Hematopoietic multipotent progenitor cell (in vitro differentiated cells): Measurements from ENCODE around the gene FAM20C. TPM values are rescaled to one million over a fixed set of nuclear protein-coding genes. Genes with fewer than 3 reads are reported as not detected.

ENCODE experiments used
- DNase-seq, 3 donors: peaks; one replicate each; pipeline ENCODE4 v3.0.0-alpha.2; 2011 to 2015; ENCODE audit warnings: low read depth in 2 of 3, low spot score in 2 of 3
- total RNA-seq: library from RNA; depleted of rRNA; stranded (reverse); fragments of >200 nt; gene quantifications from one replicate; pipeline ENCODE4 v1.2.3, GENCODE V29; 2012

FAM20C gene
- total RNA-seq, 1 donor = 2.7 TPM

DNA sequence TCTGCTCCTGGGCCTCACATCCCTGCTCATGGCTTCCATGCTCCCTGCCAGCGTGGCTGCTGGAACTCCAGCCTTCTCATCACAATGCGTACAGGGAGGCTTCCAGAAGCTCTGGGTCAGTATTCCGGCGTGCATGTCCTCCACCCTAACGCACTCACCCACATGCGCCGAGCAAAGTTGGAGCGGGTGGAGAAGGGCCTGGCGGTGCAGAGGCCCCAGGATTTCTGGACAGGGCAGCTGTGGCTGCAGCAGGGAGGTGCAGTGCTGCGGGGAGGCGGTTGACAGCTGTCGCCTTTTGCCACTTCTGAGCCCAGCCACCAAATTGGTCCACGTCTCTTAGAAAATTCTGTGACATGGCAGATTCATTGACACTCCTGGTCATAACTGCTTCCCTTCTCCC lies 33.6 kb upstream of the FAM20C start:
- no peak for DNase-seq

DNA sequence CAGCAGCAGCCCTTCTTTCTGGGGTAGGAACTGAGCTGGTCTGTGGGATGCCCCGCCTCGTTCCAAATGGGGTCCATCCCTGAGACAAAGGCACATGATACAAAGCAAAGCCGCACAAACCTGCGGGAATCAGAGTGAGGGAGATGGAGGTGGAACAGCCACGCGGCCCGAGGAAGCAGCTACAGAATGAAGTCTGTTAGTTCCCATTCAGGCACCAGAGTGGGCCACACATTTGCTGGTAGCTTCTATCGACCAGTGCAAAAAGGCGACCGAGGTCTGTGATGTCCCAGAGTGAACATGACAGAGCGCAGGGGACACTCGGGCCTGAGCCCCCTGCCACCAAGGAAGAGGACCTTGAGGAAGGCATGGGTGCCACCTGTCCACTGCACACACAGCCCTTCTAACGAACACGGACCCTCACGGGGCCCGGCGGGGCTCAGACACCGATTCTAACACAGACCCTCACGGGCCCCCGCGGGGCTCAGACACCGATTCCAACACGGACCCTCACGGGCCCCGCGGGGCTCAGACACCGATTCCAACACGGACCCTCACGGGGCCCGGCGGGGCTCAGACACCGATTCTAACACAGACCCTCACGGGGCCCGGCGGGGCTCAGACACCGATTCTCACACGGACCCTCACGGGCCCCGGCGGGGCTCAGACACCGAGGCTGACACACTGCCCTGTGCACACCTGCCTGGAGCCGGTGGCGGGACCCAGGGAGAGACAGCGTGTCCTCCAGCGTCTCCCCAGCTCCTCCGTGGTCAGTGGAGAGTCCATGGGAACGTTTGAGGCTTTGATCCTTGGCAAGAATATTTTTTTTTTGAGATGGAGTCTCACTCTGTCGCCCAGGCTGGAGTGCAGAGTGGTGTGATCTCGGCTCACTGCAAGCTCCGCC lies 32.8 kb upstream of the FAM20C start:
- DNase-seq = no peak

DNA sequence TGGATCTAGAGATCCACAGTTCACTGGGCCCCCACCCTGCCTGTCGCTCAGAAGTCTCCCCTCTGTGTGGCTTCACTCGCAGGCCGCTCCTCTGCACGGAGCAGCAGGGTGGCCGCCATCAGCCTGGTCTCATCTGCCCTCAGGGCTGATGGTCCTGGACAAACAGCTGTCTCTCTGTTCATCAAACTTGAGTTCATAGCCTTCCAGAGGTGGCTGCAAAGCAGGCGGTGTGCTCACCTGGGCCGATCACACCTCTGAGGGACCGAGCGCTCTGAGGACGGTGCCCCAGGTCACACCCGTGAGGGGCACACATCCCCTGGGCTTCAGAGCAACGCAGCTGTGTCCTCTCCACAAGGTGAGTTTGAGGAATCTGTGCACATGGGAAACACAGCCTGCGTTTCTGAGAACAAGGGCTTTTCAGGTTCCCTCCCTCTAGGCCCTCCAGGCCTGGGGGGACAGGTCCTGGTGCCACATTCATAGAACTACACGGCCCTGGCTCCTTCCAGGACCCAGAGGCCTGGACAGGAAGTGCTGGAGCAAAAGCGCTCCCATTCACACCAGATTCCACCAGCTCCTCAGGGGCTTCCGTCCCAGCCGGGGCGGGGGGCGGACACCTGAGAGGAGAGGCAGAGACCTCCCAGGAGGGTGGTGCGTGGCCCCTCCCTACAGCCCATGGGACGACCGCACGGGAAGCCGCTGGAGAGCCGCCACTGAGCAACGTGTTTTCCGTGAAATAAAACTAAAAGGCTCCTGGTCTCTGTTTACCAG lies 31.2 kb upstream of the FAM20C start:
- no peak for DNase-seq

GRCh38 chr7:162632-163297 lies 29.6 kb upstream of the FAM20C start:
- no peak for DNase-seq

GRCh38 chr7:163298-163695 lies 29.1 kb upstream of the FAM20C start:
- no peak for DNase-seq

GRCh38 chr7:163971-164881 lies 28.1 kb upstream of the FAM20C start:
- DNase-seq = peak in 1 of 3 donors; percentile 17

DNA sequence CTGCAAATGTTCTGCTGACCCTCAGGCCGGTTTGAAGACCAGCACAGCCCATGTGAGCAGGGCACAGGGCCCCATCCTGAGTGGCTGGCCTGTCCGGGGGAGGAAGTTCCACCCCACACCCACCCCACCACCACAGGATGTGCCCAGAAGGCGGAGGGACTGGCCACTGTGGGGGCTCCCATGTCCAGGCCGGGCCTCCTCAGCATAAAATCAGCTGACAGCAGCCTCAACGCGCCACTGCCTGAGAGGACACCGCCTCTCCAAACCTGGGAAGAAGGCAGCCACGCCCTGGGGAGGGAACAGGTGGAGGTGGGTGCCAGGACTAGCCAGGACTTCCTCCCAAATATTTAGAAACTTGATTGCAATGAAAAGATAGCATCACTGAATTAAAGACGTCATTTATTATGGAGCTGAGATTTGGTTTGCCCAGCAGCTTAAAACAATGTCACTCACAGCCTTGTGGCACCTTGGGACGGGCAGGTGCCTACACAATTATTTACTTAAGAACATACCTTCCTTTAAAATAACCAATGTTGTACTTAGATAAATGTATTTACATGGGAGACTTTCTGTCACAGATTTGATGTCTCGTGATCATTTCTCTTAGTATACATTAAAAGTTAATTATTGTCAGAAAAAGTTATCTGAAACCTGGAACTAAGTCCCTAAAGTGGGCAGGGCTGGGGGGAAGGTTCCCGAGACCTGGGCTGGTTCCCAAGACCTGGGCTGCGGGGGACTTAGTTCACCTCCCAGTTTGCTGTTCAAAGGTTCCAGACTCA lies 27.3 kb upstream of the FAM20C start:
- DNase-seq = no peak

DNA sequence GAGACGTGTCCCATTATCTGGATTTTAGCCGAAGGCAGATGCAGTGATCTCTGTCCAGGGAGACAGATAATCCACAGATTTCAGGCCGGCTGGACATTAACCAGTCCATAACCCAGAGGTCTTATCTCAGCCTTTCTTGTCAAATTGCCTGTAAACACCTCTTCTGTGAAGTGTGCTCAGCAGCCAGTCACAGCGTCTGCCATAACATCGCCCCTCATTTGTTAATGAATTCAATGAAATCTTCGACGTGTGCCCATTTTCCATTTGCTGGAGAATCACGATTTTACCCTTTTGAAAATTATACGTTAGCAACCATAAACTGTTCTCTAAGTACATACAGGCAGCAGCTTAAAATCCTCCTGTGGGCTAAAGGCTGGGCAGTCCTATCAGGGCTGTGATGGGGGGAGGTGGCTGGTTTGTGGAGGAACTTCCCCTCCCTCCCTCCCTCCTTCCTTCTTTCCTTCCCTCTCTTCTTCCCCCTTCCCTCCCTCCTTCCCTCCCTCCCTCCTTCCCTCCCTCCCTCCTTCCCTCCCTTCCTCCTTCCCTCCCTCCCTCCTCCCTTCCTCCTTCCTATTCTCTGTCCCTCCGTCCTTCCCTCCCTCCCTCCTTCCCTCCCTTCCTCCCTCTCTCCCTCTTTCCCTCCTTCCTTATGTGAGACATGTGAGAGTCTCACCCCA lies 26.6 kb upstream of the FAM20C start:
- DNase-seq = no peak

DNA sequence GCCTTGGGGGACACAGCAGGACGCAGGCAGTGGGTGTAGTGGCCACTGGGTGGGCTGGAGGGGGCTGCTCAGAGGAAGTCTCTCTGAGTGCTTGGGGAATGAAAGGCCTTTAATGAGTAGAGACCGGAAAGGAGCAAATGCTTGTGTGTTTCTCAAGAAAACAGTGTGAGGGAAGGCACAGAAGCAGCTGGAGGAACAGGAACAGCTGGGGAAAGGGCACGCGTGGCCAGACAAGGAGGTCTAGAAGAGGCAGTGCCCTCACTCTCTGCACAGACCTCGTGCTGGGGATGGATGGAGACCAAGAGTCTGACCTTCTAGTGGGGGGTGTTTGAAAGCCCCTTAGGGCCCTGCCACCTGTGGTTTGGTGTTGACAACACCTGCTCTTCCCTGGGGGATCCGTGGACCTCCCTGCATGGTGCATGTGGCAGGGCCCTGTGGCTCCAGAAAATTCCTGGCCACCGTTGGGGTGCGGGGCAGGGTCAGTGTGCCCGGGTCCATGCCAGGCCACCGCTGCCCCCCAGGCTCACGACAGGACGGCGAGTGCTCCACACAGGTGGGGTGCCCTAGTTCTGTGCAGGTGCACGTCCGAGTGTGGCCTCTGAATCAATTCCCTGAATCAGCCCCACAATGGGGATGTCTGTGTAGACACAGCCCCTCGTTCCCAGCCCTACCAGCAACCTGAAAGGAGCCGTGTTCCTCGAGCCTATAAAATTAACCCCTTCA lies 25.9 kb upstream of the FAM20C start:
- DNase-seq = no peak

GRCh38 chr7:167090-167855 lies 25.1 kb upstream of the FAM20C start:
- DNase-seq = no peak

DNA sequence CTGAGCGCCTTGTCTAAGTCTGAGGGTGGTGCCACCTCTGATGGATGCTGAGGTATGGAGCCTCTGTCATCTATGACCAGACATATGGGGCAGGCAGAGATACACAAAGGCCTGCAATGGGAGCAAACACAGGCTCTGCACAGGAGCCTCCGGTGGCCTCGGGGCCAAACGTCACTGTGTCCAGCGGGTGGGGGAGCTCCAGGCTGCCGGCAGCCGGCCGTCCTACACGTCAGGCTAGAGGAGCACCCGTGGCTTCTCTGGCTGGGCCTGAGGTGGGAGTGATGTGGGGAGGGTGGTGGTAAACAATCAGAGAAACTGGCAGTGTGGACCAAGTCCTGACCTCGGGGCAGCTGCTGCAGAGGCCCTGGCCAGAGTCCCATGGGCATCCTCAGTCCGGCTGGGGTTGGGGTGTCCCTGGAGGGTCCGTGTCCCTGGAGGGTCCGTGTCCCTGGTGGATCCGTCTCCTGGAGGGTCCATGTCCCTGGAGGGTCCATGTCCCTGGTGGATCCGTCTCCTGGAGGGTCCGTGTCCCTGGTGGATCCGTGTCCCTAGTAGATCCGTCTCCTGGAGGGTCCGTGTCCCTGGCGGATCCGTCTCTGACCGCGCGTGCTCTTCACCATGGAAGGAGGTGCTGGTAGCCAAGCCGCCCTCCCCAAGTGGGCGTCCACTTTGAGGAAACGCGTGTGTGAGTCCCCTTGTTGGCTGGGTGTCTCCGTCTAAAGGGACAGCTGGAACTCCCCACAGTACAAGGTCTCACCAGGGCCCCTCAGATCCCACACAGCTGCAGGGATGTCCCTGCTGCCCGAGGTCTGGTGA lies 24.2 kb upstream of the FAM20C start:
- DNase-seq = no peak

DNA sequence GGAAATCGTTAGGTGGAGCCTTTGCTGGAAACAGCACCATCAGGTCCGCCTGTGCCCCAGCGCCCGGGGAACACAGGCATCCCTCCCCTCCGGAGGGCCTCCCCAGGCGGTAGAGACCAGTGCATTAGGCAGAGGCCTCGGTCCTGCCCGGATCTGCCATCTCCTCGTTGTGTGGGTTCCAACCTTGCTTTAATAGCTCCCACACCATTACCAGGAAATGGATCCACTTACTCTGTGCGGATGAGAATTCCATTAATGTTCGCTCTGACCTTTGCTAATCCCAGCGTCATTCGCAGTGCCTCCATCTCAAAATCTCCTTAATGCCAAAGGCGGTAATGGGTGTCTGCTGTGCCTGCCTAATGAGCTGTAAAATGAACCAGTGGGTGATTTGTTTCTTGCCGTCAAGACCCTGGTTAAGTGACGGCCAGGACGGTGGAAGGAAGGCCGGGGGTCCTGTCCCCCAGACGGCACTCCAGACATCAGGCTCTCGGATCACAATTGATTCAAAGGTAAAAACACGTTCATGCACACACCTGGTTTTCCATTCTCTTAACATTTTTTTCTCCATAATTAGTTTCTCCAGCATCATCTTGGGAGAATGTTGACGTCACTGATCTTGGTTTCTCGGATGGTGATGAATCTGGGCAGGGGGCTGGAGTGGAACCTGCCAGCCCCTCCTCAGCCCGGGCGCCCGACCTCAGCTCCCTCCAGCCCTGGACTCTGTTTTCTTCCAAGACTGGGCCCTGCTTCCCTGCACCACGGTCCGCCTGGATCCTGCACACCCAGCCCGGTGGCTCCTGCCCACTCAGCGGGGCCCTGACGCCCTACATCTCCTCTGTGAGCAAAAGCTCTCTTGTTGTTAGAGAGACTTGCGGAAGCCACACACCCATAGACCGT lies 22.8 kb upstream of the FAM20C start:
- no peak for DNase-seq

DNA sequence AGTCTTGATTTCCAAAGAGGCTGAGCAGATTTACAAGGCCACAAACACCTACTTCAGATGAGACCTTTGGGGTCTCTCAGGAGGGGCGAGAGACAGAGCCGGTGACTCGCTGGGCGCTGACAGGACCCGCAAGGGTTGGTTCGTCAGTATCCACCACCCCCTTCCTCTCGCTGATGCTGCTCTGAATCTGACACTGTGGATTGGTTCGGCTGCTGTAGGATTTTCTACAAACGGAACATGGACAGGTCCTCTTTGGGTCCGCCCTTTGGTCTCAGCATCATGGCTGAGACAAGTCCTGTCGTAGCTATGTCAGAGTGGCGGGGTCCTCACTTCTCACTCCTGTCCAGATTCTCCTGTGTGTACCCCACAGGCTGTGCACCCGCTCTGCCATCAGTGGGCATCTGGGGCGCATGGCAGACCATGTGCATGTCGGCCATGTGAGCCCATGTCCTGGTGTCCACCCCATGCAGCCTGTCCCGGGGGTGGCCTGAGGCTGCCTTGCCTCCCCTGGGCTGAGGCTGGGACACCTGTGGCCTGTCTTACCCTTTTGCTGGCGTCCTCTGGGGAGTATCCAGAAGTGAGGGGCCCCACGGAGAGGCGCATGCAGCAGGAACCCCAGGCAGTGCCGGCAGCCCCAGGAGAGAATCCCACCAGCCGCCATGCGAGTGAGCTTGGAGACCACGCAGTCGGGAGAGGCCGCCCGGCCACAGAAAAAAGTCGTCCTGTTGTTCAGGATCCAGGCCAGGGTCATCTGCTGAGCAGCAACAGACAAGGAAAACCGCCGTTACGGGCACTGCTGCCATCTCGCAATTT lies 21.6 kb upstream of the FAM20C start:
- no peak for DNase-seq

- DNase-seq = no peak
Measured at GRCh38 chr7:171364-171904, 20.9 kb upstream of the FAM20C start.
